K562 (cell line): ENCODE results near the gene HPX. TPM values are rescaled to one million over a fixed set of nuclear protein-coding genes. Genes with fewer than 3 reads are reported as not detected.

Source experiments
- FOXM1 ChIP-seq, 2 experiments: fragments of 450-650 bp in 1 of 2; sonication (generic) in 1 of 2; formaldehyde crosslinking in 1 of 2; IDR thresholded peaks; 2 replicates each; pipeline versions ENCODE4 v1.6.1 to v1.9.0; 2017 to 2022; ENCODE audit warnings: low read depth in 2 of 2, mild to moderate bottlenecking in 2 of 2, missing genetic modification reagents in 1 of 2, moderate library complexity in 1 of 2
- HDAC2 ChIP-seq: fragments of 450-650 bp; IDR thresholded peaks from 2 replicates; pipeline ENCODE4 v1.6.1; 2016; ENCODE audit warnings: mild to moderate bottlenecking
- HNRNPH1 ChIP-seq: fragments of 200-400 bp; formaldehyde crosslinking; optimal IDR thresholded peaks from 2 replicates; pipeline ENCODE3; 2017; ENCODE audit warnings: low read depth, mild to moderate bottlenecking, low read length, moderate library complexity
- POLR2H ChIP-seq: IDR thresholded peaks from 2 replicates; pipeline ENCODE4 v1.6.1; 2016; ENCODE audit warnings: missing genetic modification characterization, low read depth, mild to moderate bottlenecking, control low read depth, missing compliant biosample characterization, moderate library complexity
- SMAD1 ChIP-seq: fragments of 150-350 bp; IDR thresholded peaks from 2 replicates; pipeline ENCODE4 v1.6.1; 2014; ENCODE audit warnings: low read length, low read depth; ENCODE audit not compliant: partially characterized antibody
- XRCC5 ChIP-seq: fragments of 200-400 bp; formaldehyde crosslinking; IDR thresholded peaks from 2 replicates; pipeline ENCODE4 v1.6.1; 2017; ENCODE audit warnings: low read depth, mild to moderate bottlenecking, low read length
- ZBTB7A ChIP-seq: IDR thresholded peaks from 2 replicates; pipeline ENCODE4 v1.6.1; 2011; ENCODE audit warnings: low read depth, mild to moderate bottlenecking, low read length, moderate library complexity, borderline replicate concordance; ENCODE audit not compliant: control insufficient read depth
- ZC3H8 ChIP-seq: fragments of 450-650 bp; IDR thresholded peaks from 2 replicates; pipeline ENCODE4 v1.6.1; 2017
- ZNF764 ChIP-seq: fragments of 250-450 bp; sonication (Bioruptor Pico); IDR thresholded peaks from 2 replicates; pipeline ENCODE4 v1.4.0; 2020; ENCODE audit warnings: low read depth, mild to moderate bottlenecking, moderate library complexity
- polyA plus RNA-seq, 8 experiments: library from polyadenylated mRNA; depleted of rRNA in 4 of 8; stranded (reverse) in 5 of 8; unstranded in 3 of 8; fragments of >200 nt; fragmentation: Nextera tagmentation in 2 of 8; fragmentation: Illumina TruSeq in 1 of 8; extraction: Ambion mirVana in 2 of 8; extraction: Trizol in 1 of 8; gene quantifications; 2 replicates each; pipeline versions ENCODE4 v1.2.1 to v1.2.3, GENCODE V29; 2011 to 2014; ENCODE audit warnings: inconsistent platforms in 1 of 8, missing spikeins in 1 of 8
- total RNA-seq, 7 experiments: library from RNA; depleted of rRNA in 6 of 7; stranded (reverse); fragments of >200 nt in 6 of 7; fragmentation: Illumina TruSeq in 2 of 7; extraction: Trizol in 2 of 7; gene quantifications; 2 replicates each; pipeline versions ENCODE4 v1.2.1 to v1.2.3, GENCODE V29; 2011 to 2021; ENCODE audit warnings: low replicate concordance in 1 of 7
- TF ChIP-seq, protein P1 (sequence below), 2 experiments: fragments of 450-650 bp; formaldehyde crosslinking in 1 of 2; IDR thresholded peaks; 2 replicates each; pipeline versions ENCODE4 v1.4.0 to v1.6.1; 2014 to 2020; ENCODE audit warnings: mild to moderate bottlenecking in 2 of 2, borderline replicate concordance in 1 of 2, low read depth in 1 of 2
- TF ChIP-seq, protein P2 (sequence below): fragments of 200-800 bp; sonication (Bioruptor generic); IDR thresholded peaks from 2 replicates; pipeline ENCODE4 v1.6.1; 2017; ENCODE audit warnings: missing genetic modification characterization, missing compliant biosample characterization
- TF ChIP-seq, protein P3 (sequence below), 2 experiments: fragments of 450-650 bp; IDR thresholded peaks; 2 replicates each; pipeline ENCODE4 v1.6.1; 2016
- TF ChIP-seq, protein P4 (sequence below): sonication (generic); formaldehyde crosslinking; IDR thresholded peaks from 2 replicates; pipeline ENCODE4 v1.8.0; 2022; ENCODE audit warnings: mild to moderate bottlenecking, missing genetic modification reagents
- TF ChIP-seq, protein P5 (sequence below): fragments of 450-650 bp; IDR thresholded peaks from 2 replicates; pipeline ENCODE4 v1.6.1; 2017; ENCODE audit warnings: mild to moderate bottlenecking, moderate library complexity

The HPX gene
- total and polyA plus RNA-seq, 9 of the 15 experiments (the other 6 are each of a cell fraction or from before 2014, with no cell fraction given) = 0.12 to 1.2 (median 0.49) TPM; not detected in 1

DNA sequence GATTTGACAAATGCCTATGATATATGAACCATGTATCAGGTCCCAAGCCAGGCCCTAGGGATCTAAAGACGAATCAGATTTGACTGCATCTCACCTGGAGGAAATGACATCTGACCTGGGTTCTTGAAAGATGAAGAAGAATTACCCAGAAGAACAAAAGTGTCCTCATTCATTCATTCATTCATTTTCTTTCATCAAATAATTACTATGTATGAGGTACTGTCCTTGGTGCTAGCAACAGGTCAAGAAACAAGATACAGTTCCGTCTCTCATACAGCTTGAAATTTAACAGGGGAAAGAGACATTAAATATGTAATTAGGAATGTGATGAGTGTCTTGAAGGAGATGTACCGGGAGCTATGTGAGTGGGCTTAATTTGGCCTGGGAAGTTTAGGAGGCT lies 20.1 kb downstream of the HPX start (continued):
- TF ChIP-seq, protein P1, sequence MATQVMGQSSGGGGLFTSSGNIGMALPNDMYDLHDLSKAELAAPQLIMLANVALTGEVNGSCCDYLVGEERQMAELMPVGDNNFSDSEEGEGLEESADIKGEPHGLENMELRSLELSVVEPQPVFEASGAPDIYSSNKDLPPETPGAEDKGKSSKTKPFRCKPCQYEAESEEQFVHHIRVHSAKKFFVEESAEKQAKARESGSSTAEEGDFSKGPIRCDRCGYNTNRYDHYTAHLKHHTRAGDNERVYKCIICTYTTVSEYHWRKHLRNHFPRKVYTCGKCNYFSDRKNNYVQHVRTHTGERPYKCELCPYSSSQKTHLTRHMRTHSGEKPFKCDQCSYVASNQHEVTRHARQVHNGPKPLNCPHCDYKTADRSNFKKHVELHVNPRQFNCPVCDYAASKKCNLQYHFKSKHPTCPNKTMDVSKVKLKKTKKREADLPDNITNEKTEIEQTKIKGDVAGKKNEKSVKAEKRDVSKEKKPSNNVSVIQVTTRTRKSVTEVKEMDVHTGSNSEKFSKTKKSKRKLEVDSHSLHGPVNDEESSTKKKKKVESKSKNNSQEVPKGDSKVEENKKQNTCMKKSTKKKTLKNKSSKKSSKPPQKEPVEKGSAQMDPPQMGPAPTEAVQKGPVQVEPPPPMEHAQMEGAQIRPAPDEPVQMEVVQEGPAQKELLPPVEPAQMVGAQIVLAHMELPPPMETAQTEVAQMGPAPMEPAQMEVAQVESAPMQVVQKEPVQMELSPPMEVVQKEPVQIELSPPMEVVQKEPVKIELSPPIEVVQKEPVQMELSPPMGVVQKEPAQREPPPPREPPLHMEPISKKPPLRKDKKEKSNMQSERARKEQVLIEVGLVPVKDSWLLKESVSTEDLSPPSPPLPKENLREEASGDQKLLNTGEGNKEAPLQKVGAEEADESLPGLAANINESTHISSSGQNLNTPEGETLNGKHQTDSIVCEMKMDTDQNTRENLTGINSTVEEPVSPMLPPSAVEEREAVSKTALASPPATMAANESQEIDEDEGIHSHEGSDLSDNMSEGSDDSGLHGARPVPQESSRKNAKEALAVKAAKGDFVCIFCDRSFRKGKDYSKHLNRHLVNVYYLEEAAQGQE (IDR thresholded peaks at IDR 0.05; ENCODE audit: borderline replicate concordance) = peak; percentile 85
- TF ChIP-seq, protein P1 (CRISPR knock-in tag; IDR thresholded peaks at IDR 0.05; ENCODE audit: low read depth) = no peak
- TF ChIP-seq, protein P2, sequence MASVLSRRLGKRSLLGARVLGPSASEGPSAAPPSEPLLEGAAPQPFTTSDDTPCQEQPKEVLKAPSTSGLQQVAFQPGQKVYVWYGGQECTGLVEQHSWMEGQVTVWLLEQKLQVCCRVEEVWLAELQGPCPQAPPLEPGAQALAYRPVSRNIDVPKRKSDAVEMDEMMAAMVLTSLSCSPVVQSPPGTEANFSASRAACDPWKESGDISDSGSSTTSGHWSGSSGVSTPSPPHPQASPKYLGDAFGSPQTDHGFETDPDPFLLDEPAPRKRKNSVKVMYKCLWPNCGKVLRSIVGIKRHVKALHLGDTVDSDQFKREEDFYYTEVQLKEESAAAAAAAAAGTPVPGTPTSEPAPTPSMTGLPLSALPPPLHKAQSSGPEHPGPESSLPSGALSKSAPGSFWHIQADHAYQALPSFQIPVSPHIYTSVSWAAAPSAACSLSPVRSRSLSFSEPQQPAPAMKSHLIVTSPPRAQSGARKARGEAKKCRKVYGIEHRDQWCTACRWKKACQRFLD (CRISPR knock-in tag) = no peak
- TF ChIP-seq SMAD1 = no peak
- TF ChIP-seq ZNF764 (CRISPR knock-in tag) = no peak
- TF ChIP-seq, protein P3, sequence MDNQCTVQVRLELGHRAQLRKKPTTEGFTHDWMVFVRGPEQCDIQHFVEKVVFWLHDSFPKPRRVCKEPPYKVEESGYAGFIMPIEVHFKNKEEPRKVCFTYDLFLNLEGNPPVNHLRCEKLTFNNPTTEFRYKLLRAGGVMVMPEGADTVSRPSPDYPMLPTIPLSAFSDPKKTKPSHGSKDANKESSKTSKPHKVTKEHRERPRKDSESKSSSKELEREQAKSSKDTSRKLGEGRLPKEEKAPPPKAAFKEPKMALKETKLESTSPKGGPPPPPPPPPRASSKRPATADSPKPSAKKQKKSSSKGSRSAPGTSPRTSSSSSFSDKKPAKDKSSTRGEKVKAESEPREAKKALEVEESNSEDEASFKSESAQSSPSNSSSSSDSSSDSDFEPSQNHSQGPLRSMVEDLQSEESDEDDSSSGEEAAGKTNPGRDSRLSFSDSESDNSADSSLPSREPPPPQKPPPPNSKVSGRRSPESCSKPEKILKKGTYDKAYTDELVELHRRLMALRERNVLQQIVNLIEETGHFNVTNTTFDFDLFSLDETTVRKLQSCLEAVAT (IDR thresholded peaks at IDR 0.05) = no peak
- no peak for TF ChIP-seq ZBTB7A
- no peak for TF ChIP-seq ZC3H8
- TF ChIP-seq POLR2H (tag) = no peak
- TF ChIP-seq, protein P4, sequence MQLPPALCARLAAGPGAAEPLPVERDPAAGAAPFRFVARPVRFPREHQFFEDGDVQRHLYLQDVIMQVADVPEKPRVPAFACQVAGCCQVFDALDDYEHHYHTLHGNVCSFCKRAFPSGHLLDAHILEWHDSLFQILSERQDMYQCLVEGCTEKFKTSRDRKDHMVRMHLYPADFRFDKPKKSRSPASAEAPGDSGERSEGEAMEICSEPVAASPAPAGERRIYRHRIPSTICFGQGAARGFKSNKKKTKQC (CRISPR knock-in tag) = no peak
- TF ChIP-seq HNRNPH1 = no peak
- no peak for TF ChIP-seq FOXM1 (IDR thresholded peaks at IDR 0.05; ENCODE audit: low read depth)
- TF ChIP-seq FOXM1 (CRISPR knock-in tag; IDR thresholded peaks at IDR 0.05; ENCODE audit: low read depth) = no peak
- TF ChIP-seq XRCC5 = no peak
- no peak for TF ChIP-seq HDAC2
- TF ChIP-seq, protein P5, sequence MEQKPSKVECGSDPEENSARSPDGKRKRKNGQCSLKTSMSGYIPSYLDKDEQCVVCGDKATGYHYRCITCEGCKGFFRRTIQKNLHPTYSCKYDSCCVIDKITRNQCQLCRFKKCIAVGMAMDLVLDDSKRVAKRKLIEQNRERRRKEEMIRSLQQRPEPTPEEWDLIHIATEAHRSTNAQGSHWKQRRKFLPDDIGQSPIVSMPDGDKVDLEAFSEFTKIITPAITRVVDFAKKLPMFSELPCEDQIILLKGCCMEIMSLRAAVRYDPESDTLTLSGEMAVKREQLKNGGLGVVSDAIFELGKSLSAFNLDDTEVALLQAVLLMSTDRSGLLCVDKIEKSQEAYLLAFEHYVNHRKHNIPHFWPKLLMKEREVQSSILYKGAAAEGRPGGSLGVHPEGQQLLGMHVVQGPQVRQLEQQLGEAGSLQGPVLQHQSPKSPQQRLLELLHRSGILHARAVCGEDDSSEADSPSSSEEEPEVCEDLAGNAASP = no peak
- TF ChIP-seq, all 486 proteins: peak for 4
